Activated T-cell treated with anti-CD3 and anti-CD28 coated beads for 4 hours (primary cell): ENCODE results near the gene FCHSD1.

ENCODE experiments used
- DNase-seq: peaks from one replicate; pipeline ENCODE4 v3.0.0-alpha.2; 2020

FCHSD1 gene

GRCh38 chr5:141640698-141641097 lies 10.5 kb downstream of the FCHSD1 start:
- no peak for DNase-seq

- no peak for DNase-seq
Measured at GRCh38 chr5:141640051-141640415, 11.2 kb downstream of the FCHSD1 start.

GRCh38 chr5:141639357-141640050 lies 11.7 kb downstream of the FCHSD1 start:
- DNase-seq, result no peak

- DNase-seq, result no peak
Measured at GRCh38 chr5:141638771-141639170, 12.4 kb downstream of the FCHSD1 start.

DNA sequence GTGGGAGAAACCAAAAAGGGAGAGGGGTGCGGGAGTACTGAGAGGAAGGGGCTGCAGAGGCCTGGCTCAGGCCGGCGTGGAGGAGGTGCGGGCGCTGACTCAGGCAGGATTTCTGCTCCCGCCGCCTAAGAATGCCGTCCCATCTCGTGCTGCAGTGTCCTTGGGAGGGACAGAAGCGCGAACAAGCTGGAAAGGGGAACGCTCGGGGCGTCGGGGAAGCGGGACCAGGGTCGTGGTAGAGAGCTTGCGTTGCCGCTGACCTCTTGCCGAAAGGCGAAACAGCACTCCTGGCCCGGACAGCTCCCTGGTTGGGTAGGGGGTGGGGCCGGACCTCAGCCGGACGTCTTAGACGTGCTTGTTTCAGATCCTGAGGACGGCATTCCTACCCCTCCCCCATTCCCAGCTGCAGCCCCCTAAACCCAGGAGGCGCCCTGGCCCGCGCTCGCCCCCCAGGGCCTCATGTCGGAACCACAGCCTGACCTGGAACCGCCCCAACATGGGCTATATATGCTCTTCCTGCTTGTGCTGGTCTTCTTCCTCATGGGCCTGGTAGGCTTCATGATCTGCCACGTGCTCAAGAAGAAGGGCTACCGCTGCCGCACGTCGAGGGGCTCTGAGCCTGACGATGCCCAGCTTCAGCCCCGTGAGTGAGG lies 13.3 kb downstream of the FCHSD1 start:
- peak; percentile 43 for DNase-seq

DNA sequence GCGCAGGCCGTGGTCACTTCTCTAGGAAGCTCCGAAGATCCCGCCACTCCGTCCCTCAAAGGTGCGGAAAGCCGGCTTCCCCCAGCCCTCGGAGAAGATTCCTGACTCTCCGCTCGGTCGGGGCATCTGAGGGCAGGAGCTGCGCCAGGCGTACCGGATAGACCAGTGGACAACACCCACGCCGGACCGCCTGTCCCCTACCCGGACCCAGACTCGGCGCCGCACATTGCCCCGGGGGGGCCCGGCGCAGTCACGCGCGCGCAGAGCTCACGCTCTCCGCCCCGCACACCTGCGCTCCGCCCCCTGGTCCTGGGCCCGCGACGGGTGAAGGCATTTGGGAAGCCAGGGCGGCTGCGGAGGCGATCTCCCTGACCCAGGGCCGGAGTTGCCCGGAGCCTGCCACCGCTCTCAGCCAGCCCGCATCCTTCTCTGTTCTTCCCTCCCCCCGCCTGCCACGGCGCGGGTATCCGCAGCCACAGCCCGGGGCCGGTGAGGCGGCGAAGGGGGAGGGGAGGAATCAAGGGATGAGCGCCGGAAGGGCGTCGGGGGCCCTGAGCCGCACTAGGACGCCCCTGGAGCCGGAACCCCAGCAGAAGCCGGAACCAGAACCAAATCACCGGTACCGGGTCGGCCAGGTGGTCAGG lies 14.0 kb downstream of the FCHSD1 start:
- DNase-seq, result peak; percentile 43

DNA sequence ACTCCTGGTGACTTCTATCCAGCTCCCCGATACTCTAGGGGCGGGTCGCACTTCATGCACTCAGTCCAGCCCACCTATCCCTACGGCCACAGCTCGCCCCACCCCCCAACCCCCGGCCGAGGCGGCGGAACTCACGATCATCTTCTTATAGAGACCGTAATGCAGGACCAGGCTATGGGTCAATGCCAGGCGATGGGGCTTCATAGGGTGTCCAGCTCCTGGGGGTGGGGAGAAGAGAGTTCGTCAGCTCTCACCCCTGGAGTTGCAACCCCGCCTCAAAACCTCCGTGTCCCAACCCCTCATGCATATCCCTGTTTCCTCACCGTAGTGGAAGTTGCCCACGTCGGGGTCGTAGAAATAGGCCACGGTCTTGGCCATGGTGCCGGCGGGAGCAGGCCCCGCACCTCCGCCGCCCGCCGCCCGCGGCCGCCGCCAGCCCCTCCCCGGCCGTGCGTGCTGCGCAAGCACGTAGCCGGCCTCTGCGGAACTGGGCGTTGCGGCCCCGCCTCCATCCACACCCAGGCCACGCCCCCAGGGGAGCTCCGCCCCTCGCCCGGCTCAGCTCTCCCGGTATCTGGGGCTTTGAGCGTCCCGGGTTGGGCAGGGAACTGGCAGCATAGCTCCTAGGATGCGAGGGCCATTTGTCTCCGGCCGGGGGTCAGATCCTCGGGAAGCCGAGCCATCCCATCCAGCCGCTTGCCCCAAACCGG lies 14.7 kb downstream of the FCHSD1 start, which contains the start of the genes HDAC3 and RELL2:
TSS of gene HDAC3 (minus strand) at position 437 of the 710 bp plus-strand sequence. CDS start at position 378, 59 bp downstream.
TSS of gene RELL2 (plus strand) at position 585 of the 710 bp plus-strand sequence. CDS start 1,229 bp downstream, outside the sequence.
- peak; percentile 94 for DNase-seq

DNA sequence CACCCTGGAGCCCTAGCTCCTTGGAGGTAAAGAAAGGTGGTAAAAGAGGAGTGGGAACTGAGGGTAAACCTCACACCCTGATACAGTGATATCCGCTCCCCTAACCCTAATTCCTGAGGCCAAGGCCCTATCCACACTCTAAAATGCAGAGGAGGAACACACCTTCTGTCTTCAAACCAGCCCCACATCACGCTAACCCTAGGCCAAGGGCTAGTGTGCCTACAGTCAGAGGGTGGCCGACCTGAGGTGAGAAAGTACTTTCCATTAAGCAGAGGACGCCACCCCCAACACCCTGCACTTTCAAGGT lies 15.2 kb downstream of the FCHSD1 start:
- no peak for DNase-seq

GRCh38 chr5:141635646-141636045 lies 15.6 kb downstream of the FCHSD1 start:
- DNase-seq, result no peak

- no peak for DNase-seq
Measured at GRCh38 chr5:141634720-141635119, 16.5 kb downstream of the FCHSD1 start.

DNA sequence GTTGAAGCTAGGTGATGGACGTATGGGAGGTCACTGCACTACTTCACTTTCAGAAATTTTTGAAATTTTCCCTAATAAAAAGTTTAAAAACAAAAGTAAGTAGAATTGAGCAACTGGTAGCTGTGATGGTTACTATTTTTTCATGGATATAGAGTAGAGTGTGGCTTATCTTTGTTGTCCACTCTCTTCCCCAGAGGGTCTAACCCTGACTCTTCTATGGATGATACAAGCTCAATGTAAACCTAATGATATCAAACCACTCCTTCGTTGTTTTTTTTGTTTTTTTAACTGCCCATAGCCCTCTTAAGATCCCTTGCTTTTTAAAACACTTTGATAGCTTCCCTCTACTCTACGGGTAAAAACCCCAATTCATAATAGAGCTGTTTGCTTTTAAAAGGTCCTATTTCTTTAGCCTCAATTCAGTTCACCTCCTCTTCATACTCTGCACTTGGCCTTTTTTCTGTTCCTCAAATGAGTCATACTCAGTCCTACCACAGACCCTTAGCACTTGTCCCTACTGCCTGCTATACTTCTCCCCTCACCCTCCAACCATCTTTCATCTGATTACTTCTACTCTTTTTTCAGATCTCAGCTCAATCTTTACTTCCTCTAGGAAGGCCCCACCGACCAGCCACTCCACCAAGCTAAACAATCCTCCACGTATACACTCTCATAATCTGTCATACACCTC lies 17.2 kb downstream of the FCHSD1 start:
- DNase-seq, result no peak

GRCh38 chr5:141632650-141633049 lies 18.6 kb downstream of the FCHSD1 start:
- DNase-seq, result no peak

- DNase-seq, result no peak
Measured at GRCh38 chr5:141630570-141631140, 20.6 kb downstream of the FCHSD1 start.

GRCh38 chr5:141628175-141628788 lies 22.9 kb downstream of the FCHSD1 start:
- DNase-seq, result no peak

- no peak for DNase-seq
Measured at GRCh38 chr5:141623611-141624010, 27.6 kb downstream of the FCHSD1 start.

DNA sequence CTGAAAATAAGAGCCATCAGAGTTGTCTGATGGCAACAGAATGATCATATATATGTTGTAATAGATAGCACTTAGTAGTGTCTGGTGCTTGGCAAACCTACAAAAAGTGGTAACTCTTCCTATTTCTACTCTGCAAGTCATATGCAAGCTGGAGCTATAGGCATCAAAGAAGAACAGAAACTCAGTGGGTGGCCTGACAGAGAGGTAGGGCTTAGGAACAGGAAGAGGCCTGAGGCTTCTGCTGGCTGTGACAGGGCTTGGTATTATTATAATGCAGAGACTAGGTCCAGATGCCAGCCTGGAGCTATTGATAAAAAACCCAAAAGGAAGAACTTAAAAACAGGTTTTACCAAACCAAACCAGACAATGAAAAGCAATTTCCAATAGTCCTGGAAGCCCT lies 28.0 kb downstream of the FCHSD1 start:
- DNase-seq, result no peak

GRCh38 chr5:141618804-141619554 lies 32.2 kb downstream of the FCHSD1 start, which contains the start of gene DIAPH1:
Gene DIAPH1 (minus strand): TSS chr5:141619000. CDS start chr5:141618914, 86 bp downstream.
- DNase-seq, result peak; percentile 99

DNA sequence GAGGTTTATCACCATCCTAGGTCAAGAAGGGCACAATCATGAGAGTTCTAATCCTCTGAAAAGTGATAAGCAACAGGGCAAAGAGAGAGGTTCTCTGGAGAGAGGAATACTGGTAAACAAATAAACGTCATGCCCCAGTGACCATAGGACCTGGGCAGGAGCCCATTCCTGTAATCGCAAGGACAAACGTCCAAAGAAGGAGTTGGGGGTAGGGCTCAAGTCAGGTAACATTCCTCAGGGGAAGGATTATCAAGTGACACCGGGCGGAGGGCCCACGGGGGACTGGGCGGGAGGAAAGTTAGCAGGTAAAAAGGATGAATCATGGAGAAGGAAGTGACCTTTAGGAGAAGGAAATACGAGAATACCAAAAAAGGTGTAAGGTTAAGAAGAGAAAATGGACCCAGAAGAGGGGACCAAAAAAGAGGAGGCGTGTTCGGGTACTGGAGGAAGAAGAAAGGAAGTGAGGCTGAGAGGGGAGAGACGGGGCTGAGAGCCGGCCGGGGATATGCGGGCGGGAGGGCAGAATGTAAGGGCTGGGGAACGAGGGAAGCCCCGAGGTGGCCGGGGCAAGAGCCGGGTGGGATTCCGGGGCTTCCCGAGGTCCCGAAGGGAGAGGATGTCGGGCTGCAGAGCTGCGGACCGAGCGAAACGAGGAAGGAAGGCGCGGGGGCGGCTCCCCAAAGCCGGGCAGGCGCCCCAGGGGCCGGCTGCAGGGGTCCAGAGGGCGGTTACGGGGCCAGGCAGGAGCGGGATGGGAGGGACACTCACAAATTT lies 33.0 kb downstream of the FCHSD1 start:
- peak; percentile 41 for DNase-seq

- DNase-seq, result no peak
Measured at GRCh38 chr5:141617682-141618029, 33.6 kb downstream of the FCHSD1 start.

- DNase-seq, result no peak
Measured at GRCh38 chr5:141617128-141617527, 34.1 kb downstream of the FCHSD1 start.
